ENCODE data around the gene CWF19L2.

The CWF19L2 gene

DNA sequence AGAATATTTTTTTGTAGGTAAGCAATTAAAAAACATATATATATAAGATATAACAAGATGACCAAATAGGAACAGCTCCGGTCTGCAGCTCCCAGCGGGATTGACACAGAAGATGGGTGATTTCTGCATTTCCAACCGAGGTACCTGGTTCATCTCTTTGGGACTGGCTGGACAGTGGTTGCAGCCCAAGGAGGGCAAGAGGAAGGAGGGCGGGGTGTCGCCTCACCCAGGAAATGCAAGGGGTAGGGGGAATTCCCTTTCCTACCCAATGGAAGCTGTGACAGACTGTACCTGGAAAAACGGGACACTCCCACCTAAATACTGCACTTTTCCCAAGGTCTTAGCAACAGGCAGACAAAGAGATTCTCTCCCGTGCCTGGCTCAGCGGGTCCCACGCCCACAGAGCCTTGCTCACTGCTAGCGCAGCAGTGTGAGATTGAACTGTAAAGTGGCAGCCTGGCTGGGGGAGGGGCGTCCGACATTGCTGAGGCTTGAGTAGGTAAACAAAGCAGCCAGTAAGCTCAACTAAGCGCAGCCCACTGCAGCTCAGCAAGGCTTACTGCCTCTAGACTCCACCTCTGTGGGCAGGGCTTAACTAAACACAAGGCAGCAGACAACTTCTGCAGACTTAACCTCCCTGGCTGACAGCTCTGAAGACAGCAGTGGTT, 163.8 kb downstream of the CWF19L2 start:
- no peak for FAIRE-seq

DNA sequence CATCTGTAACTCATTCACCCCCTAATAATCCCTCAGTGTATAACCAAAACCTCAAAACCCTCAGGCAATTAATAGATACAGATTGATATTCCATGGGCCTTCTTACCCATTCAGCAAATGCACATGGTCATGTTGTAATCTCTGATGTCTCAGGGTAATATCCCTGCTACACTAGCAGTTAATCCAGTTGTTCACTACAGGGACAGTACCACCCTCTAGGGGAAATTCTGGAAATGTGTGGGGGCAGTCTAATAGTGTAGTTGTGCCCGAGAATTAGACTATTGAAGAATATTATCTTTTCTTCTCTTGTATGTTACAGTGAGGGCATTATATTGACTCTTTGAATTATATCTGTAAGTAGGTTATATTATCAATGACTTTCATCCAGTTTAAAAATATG, 175.4 kb downstream of the CWF19L2 start:
- FAIRE-seq, result no peak
